NCI-H2227 (cell line): ENCODE measurements around the gene GORASP1.

Experiments
- DNase-seq: peaks from one replicate; lab custom pipeline; 2025; ENCODE audit not compliant: unreplicated experiment; lab: John Stamatoyannopoulos, UW

Gene GORASP1

DNA sequence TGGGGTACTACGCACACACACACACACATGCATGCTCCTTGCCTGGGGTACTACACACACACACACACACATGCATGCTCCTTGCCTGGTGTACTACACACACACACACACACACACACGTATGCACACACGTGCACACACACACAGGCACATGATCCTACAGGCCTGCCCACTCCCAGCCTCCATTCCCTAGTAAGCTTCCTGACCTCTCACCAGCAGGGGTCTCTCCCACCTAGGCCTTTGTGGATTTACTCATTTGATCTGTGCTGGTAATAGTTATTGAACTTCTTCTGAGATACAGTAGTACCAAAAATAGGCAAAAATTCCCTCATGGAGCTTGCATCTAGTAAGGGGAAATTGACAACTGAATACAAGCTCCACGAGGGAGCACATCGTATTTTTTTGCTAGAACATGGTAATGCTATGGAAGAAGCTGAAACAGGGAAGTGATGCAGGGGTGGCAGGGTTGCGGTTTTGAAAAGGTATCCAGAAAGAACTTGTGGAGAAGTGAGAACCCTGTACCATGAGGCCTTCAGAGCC is 19.2 kb upstream of the GORASP1 start:
- no peak for DNase-seq

GRCh38 chr3:39125841-39126500 is 18.5 kb upstream of the GORASP1 start:
- no peak for DNase-seq

- DNase-seq = no peak
Measured at GRCh38 chr3:39124876-39125840, 17.7 kb upstream of the GORASP1 start.

DNA sequence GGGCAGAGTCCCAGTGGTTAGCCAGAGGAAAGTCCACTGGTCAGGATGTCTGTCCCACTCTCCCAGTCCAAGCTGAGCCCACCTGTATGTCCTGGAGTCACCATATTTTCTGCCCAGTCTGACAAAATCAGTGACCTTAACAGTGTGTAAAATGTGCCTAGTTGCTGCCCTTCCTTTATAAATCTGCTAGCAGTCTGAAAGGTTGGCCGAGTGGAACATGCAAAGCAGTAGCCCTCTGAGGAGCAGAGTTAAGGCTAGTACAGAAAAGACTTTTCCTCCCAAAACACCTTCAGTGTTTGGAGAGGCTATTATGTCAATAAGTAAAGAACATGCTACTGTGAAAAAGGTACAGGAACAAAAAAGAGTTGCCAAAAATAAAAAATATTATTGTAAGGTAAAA is 15.4 kb upstream of the GORASP1 start:
- DNase-seq = no peak

DNA sequence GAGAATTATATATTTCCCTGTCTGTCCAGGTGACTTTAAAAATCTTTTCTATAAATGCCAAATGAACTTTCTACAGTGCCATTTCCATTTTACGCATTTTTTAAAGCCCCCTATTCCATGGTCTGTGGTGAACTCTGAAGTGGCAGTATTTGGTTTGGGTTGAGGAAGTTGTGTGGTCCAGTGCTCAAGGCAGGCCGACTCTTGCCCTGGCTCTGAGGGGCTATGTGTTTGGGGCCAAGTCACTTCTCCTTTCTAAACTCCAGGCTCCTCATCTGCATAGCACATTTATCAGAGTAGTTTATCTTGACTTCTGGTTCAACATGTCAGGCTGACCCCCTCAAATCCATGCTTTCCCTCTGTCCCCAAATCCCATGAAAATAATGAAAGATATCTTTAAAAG is 14.2 kb upstream of the GORASP1 start:
- DNase-seq = no peak

DNA sequence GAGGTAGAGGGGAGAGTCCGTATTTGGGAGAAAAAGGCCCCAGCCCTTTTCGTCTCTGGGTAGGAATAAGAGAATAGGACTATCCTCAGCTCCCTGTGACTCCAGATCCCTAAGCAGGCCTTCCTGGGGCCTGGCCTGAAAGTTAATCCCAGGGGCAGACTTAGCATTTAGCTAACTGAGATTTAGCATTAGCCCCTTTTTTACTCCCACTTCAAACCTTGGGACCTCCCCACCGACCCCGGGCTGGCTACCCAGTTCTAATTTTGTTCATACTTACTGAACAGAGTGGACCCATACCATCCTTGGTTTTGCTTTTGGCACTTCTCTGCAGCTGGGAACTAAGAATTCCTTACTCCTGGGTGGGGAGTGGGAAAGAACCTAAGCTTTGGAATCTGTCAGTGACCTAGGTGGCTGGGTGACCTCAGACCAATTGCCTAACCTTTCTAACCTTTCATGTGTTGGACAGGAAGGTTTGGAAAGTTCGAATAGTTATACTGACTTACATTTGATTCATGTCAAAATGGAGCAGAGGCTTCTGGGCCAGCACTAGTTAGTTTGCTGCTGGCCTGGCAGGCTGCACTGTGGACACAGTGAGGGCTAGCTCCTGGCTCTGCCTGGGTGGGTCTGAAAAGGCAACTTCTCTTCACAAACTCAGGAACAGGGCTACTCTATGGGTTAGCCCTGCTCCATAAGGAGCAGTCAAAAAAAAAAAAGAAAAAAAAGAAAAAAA is 11.7 kb upstream of the GORASP1 start:
- DNase-seq = no peak

GRCh38 chr3:39118079-39118478 is 10.7 kb upstream of the GORASP1 start:
- DNase-seq = no peak

GRCh38 chr3:39115870-39116269 is 8.4 kb upstream of the GORASP1 start:
- DNase-seq = no peak

GRCh38 chr3:39114456-39114855 is 7.0 kb upstream of the GORASP1 start:
- no peak for DNase-seq

GRCh38 chr3:39113291-39113690 is 5.9 kb upstream of the GORASP1 start:
- no peak for DNase-seq

DNA sequence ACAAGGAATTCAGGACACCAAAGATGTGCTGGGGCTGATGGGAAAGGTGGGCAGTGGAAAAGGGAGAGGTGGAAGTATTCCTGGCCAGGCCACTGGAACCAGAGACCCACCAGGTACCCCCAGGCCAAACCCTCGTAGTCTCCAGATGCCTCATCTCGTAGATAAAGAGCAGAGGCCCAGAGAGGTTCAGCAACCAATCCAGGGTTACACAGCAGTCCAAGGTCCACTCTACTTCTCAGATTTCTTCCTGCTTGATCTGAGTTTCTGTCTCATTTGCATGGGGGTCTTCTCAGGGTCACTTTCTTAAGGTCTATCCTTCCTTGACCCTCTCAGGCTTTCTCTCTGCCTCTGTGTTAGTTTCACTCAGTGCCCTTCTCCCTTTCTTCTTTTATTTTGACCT is 5.1 kb upstream of the GORASP1 start:
- DNase-seq = no peak

- DNase-seq = no peak
Measured at GRCh38 chr3:39112113-39112512, 4.7 kb upstream of the GORASP1 start.

DNA sequence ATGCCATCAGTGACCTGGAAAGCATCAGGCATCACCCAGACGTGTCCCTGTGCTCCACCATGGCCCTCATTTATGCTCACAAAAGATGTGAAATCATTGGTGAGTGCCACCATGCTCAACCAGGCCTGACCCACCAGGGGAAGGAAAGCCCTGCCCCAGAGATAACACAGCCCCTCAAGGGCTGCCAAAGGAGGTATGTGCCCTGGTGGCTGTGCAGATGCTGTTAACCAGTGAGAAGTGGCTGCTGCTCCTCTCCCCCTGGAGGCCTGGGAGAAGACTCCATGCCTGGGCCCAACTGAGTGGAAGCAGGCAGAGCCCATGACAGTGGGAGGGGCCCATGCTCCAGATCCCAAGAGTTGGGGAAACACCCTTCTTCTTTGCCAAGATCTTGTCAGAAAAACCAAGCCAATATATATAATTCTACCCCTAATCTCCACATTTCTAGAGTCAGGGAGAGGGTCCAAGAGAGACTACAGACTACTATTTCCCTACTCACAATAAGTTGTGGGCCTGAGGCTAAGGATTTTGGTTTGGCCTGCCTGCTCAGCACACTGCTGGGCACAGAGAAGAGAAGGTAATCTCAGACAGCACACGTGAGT is 2.7 kb upstream of the GORASP1 start:
- DNase-seq = no peak

GRCh38 chr3:39109086-39109485 is 1.7 kb upstream of the GORASP1 start:
- DNase-seq = no peak

DNA sequence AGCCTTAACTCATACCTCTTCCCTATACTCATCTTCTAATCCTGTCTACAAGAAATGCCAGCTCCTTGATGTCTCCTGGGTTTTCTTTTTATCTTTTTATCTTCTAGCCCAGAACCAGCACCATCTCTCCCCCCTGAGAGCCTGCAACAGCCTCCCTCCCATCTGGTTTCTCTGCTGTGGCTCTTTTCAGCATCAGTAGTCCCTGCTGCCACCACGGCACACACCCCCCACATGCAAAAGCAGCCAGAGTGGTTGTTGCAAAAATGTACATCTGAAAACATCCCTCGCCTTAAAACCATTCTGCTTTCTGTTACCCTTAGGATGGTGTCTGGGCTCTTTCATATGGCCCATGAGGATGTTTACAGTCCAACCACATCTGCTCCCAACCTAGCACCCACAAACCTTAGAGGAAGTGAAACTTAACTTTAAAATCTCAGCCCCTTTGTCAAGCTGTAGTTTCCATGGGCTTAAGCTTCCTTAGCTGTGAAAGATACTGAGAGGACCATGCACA is 828 bp upstream of the GORASP1 start:
- DNase-seq = no peak

- DNase-seq = peak; percentile 38
Measured at GRCh38 chr3:39106851-39107387, 508 bp downstream of the GORASP1 start.

DNA sequence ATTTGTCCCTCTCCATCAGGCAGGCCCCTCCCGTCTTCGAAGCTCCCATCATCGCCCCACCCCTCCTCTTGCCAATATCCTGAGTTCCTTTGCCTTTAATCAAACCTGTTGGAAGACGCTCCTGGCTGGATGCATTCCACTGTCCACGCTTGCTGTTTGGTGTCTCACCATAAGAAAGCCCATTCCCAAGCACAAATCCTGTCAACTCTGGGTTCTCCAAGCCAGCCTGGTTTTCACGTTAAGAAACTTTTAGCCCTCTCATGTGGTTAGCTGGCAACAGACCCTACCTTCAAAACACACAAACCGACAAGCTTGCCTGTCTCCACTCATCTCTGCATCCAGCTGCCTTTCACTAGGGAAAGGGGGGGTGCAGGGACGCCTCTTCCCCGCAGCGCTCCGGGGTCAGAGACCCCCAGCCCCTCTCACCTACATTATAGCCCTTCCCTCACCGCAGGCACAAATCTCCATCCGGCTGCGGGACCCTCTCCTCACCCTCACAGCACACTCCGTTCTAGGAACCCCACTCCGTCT is 1.1 kb downstream of the GORASP1 start:
- DNase-seq = peak; percentile 11

GRCh38 chr3:39105687-39106063 is 1.8 kb downstream of the GORASP1 start:
- no peak for DNase-seq

DNA sequence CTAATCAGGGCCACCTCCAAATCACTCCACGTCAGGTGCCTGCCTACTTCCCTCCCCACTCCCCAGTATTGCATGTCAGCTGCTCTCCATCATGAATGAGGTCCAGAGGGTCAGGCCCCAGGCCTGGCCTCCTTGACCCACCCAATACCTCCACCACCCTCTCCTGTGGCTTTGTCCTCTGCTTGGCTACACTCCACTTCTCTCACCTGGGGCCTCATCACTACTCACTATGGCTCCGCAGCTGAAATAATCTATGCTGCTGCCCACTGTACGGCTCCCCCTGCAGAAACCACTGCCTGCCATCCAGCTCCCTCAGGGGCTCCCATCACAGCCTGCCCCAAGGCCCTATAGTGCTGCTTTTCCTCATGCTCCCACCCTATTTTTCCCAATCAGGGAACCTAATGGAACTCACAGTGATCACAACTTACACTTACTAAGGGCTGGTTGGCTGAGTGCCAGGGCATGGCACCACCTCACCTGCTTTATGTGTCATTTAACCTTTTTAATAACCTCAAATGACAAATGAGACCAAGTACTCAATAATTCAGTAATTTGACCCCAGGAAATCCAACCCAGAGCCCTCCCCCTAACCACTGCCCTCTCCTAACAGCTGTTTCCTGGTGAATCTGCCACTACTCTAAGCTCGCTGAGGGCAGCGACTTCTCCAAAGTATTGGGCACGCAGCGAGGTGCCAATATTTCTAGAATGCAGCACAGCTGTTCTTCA is 2.3 kb downstream of the GORASP1 start:
- DNase-seq = no peak
